Neuron (in vitro differentiated cells): ENCODE measurements around the gene PBXIP1.

ENCODE experiments used
- H2AFZ ChIP-seq: one replicate; pipeline ENCODE4 v1.6.1; 2013; ENCODE audit warnings: low read depth, mild to moderate bottlenecking, inconsistent platforms, low read length, moderate library complexity
- H3K27me3 ChIP-seq: one replicate; pipeline ENCODE4 v1.6.1; 2013; ENCODE audit warnings: low read length; ENCODE audit not compliant: insufficient read depth
- H3K36me3 ChIP-seq: one replicate; pipeline ENCODE4 v1.6.1; 2013; ENCODE audit warnings: low read length; ENCODE audit not compliant: insufficient read depth
- H3K4me1 ChIP-seq: one replicate; pipeline ENCODE4 v1.6.1; 2013; ENCODE audit warnings: low read length; ENCODE audit not compliant: insufficient read depth
- H3K4me3 ChIP-seq: 2 replicates; pipeline ENCODE4 v1.5.1; 2013; ENCODE audit warnings: mild to moderate bottlenecking, low read length, moderate library complexity
- H3K9me3 ChIP-seq: one replicate; pipeline ENCODE4 v1.6.1; 2013; ENCODE audit warnings: low read length

Gene PBXIP1

GRCh38 chr1:154937988-154938386, 17.9 kb downstream of the PBXIP1 start:
- H3K4me1 ChIP-seq: peaks cover 45% of the 10 kb centered on the region
- peak overlapping the region; percentile 71 for H3K4me3 ChIP-seq
- no peaks in the 10 kb centered on the region for H3K27me3 ChIP-seq
- no peaks in the 10 kb centered on the region for H3K9me3 ChIP-seq
- no peak overlapping the region for H2AFZ ChIP-seq
- H3K36me3 ChIP-seq: no peaks in the 10 kb centered on the region

- Histone ChIP-seq H3K4me1 (peaks cover 39% of the 10 kb centered on the region), H3K4me3 (peak overlapping the region; percentile 71), H3K9me3 (no peaks in the 10 kb centered on the region), H2AFZ (peak overlapping the region; percentile 56), H3K36me3 (no peaks in the 10 kb centered on the region), H3K27me3 (no peaks in the 10 kb centered on the region)
Measured at GRCh38 chr1:154937085-154937987, 18.6 kb downstream of the PBXIP1 start.

- H3K4me1 ChIP-seq: peaks cover 32% of the 10 kb centered on the region
- H3K27me3 ChIP-seq: no peaks in the 10 kb centered on the region
- no peaks in the 10 kb centered on the region for H3K9me3 ChIP-seq
- H3K4me3 ChIP-seq: peak within 1 kb of the TSS; percentile 71
- H2AFZ ChIP-seq: peak within 1 kb of the TSS; percentile 56
- H3K36me3 ChIP-seq: peaks cover 3% of the 10 kb centered on the region
Measured at GRCh38 chr1:154936555-154937084, 19.3 kb downstream of the PBXIP1 start, which contains the start of gene PMVK. Gene PMVK, minus strand, starts transcription at chr1:154936719. Its CDS starts 34 bp downstream, at chr1:154936685.

- Histone ChIP-seq H3K27me3 (no peaks in the 10 kb centered on the region), H3K4me1 (peaks cover 25% of the 10 kb centered on the region)
Measured at GRCh38 chr1:154935749-154936554, 19.9 kb downstream of the PBXIP1 start.

GRCh38 chr1:154934358-154934948, 21.4 kb downstream of the PBXIP1 start:
- Histone ChIP-seq H3K4me1 (peaks cover 15% of the 10 kb centered on the region), H2AFZ (no peak overlapping the region), H3K36me3 (peaks cover 3% of the 10 kb centered on the region), H3K4me3 (no peak overlapping the region), H3K9me3 (no peaks in the 10 kb centered on the region), H3K27me3 (no peaks in the 10 kb centered on the region)

More at GRCh38 chr1:154935749-154936554, 19.9 kb downstream of the PBXIP1 start:
- H3K9me3 ChIP-seq: no peaks in the 10 kb centered on the region
- peak overlapping the region; percentile 71 for H3K4me3 ChIP-seq
- peak overlapping the region; percentile 56 for H2AFZ ChIP-seq
- peaks cover 3% of the 10 kb centered on the region for H3K36me3 ChIP-seq

- no peaks in the 10 kb centered on the region for H3K27me3 ChIP-seq
- H2AFZ ChIP-seq: no peak overlapping the region
- peaks cover 18% of the 10 kb centered on the region for H3K36me3 ChIP-seq
- no peak overlapping the region for H3K4me3 ChIP-seq
- H3K4me1 ChIP-seq: peaks cover 7% of the 10 kb centered on the region
- H3K9me3 ChIP-seq: no peaks in the 10 kb centered on the region
Measured at GRCh38 chr1:154931940-154932487, 23.9 kb downstream of the PBXIP1 start.

GRCh38 chr1:154926201-154926600, 29.7 kb downstream of the PBXIP1 start:
- Histone ChIP-seq H3K4me1 (no peaks in the 10 kb centered on the region), H3K9me3 (peaks cover 3% of the 10 kb centered on the region), H3K4me3 (no peak overlapping the region), H3K36me3 (peaks cover 56% of the 10 kb centered on the region), H3K27me3 (no peaks in the 10 kb centered on the region), H2AFZ (no peak overlapping the region)

- Histone ChIP-seq H3K36me3 (peaks cover 56% of the 10 kb centered on the region), H3K27me3 (no peaks in the 10 kb centered on the region), H3K4me3 (no peak overlapping the region), H3K4me1 (no peaks in the 10 kb centered on the region), H2AFZ (no peak overlapping the region), H3K9me3 (peaks cover 3% of the 10 kb centered on the region)
Measured at GRCh38 chr1:154925335-154926170, 30.3 kb downstream of the PBXIP1 start.

- Histone ChIP-seq H3K27me3 (no peaks in the 10 kb centered on the region), H3K4me3 (no peak overlapping the region), H3K4me1 (no peaks in the 10 kb centered on the region), H3K9me3 (peaks cover 5% of the 10 kb centered on the region), H2AFZ (no peak overlapping the region), H3K36me3 (peaks cover 51% of the 10 kb centered on the region)
Measured at GRCh38 chr1:154923695-154924094, 32.2 kb downstream of the PBXIP1 start.

- no peaks in the 10 kb centered on the region for H3K27me3 ChIP-seq
- no peaks in the 10 kb centered on the region for H3K4me1 ChIP-seq
- no peak overlapping the region for H2AFZ ChIP-seq
- H3K4me3 ChIP-seq: no peak overlapping the region
- H3K9me3 ChIP-seq: peaks cover 3% of the 10 kb centered on the region
- no peaks in the 10 kb centered on the region for H3K36me3 ChIP-seq
Measured at GRCh38 chr1:154913273-154913672, 42.6 kb downstream of the PBXIP1 start.

GRCh38 chr1:154912755-154913154, 43.1 kb downstream of the PBXIP1 start:
- Histone ChIP-seq H2AFZ (no peak overlapping the region), H3K4me1 (no peaks in the 10 kb centered on the region), H3K27me3 (no peaks in the 10 kb centered on the region), H3K36me3 (no peaks in the 10 kb centered on the region), H3K9me3 (peaks cover 3% of the 10 kb centered on the region), H3K4me3 (no peak overlapping the region)
